DMS79 (cell line): ENCODE data around the gene N4BP3.

Experiments
- DNase-seq: peaks from one replicate; lab custom pipeline; 2025; lab: John Stamatoyannopoulos, UW

Gene N4BP3

DNA sequence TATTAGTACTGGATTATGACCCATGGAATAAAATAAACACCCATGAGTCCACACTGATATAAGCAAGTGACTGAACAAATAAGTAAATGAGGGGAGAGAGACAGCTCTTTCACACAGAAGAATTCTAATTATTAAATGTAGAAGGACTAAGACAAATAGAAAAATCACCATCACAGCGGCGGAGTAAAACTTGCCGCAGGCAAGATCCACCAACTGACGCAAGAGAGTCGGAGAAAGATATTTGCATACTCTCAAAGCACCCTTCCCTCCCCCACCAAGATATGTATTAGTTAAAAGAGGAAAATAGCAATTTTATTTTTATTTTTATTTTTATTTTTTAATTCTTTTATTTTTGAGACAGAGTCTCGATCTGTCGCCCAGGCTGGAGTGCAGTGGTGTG lies 14.6 kb upstream of the N4BP3 start:
- DNase-seq, result no peak

- DNase-seq, result no peak
These were observed 9.7 kb upstream of the N4BP3 start for GRCh38 chr5:178103612-178104011.

DNA sequence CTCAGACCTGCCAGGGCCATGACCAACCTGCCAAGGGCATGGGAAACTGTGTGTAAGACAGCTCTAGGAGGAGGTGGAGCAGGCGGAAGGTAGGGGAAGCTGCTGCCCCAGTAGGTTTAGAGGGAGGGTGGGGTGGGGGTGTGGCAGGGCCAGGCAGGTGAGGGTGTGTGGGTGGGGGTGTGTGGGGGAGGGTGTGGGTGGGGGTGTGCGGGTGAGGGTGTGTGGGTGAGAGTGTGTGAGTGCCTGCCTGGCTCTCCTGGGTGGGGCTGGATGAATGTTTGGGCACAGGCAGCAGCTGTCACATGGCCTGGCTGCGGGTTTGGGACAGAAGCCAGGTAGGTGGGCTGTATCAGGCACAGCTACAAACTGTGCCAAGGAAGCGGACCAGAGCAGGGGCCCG lies 8.8 kb upstream of the N4BP3 start:
- DNase-seq, result no peak

- DNase-seq, result no peak
These were observed 7.2 kb upstream of the N4BP3 start for GRCh38 chr5:178106086-178106485.

- no peak for DNase-seq
These were observed 6.6 kb upstream of the N4BP3 start for GRCh38 chr5:178106556-178107239.

DNA sequence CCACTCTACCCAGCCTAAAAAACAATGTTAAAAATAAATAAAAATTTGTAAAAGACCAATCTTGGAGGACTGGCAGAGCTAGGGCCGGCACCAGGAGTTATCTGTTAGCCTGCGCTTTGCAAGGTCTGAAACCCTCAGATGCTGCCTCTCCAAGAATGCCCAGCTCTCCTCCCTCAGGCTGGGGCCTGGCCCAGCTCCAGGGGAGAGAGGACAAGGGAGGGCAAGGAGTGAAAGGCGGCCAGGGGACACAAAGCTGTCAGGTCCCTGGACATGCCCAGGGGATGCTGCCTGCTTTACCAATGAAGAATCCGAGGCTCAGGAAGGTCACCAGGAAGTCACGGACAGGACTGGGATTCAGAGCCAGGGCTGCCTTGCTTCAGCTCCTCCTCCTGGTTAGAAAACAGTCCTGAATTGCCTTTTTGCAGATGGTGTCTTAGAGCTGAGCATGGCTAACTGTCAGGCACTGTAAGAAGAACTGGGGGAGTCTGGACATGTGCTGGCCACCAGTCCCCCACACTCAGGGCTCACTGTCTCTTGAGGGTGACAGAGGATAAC lies 5.5 kb upstream of the N4BP3 start:
- DNase-seq, result no peak

GRCh38 chr5:178108446-178108845 lies 4.9 kb upstream of the N4BP3 start:
- DNase-seq, result no peak

DNA sequence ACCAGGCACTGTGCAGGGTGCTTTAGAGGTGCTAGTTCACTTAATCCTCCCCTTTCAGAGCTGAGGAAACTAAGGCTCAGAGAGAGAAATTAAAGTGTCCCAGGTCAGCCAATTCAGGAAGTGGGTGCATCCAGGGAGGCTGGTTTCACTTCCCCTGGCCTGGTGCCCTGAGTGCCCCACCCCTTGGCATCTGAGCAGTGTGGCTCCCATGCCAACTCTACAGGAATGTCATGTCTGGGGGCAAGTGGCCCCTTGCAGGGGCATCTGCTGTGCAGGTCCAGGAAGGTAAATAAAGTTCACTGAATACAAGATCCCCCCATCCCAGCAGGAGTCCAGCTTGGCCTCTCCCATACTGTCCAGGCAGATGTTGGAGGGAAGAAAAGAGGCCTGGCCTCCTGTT lies 4.4 kb upstream of the N4BP3 start:
- DNase-seq, result no peak

- no peak for DNase-seq
These were observed 2.8 kb upstream of the N4BP3 start for GRCh38 chr5:178110511-178110910.

- no peak for DNase-seq
These were observed 1.4 kb upstream of the N4BP3 start for GRCh38 chr5:178111925-178112324.

- DNase-seq, result no peak
These were observed 787 bp upstream of the N4BP3 start for GRCh38 chr5:178112545-178112944.

DNA sequence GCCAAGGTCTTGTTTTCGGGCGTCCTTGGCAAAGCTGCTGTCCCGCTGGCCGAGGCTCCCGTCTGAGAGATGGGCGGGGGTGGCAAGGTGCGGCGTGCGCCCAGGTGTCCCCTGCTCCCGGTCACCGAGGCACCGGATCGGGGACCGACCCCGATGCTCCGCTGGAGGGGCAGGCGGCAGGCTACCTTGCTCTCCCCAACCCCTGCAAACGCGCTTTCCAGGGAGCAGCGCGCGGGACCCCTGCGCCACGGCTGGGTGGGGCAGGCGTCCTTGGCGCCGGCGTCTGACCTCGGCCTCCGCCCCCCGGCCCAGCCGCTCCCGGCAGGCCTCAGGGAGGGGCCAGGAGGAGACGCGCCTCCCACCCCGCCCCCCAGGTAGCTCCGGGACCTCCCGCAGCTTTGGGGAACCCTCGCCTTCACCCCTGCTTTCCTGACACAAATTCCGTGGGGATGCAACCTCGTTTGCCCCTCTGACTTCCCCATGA lies 551 bp downstream of the N4BP3 start:
- DNase-seq, result no peak

GRCh38 chr5:178114325-178115135 lies 1.2 kb downstream of the N4BP3 start:
- DNase-seq, result no peak

GRCh38 chr5:178115136-178115813 lies 1.9 kb downstream of the N4BP3 start:
- DNase-seq, result no peak

- DNase-seq, result no peak
These were observed 2.4 kb downstream of the N4BP3 start for GRCh38 chr5:178115814-178116142.

GRCh38 chr5:178116143-178116885 lies 3.0 kb downstream of the N4BP3 start:
- no peak for DNase-seq

DNA sequence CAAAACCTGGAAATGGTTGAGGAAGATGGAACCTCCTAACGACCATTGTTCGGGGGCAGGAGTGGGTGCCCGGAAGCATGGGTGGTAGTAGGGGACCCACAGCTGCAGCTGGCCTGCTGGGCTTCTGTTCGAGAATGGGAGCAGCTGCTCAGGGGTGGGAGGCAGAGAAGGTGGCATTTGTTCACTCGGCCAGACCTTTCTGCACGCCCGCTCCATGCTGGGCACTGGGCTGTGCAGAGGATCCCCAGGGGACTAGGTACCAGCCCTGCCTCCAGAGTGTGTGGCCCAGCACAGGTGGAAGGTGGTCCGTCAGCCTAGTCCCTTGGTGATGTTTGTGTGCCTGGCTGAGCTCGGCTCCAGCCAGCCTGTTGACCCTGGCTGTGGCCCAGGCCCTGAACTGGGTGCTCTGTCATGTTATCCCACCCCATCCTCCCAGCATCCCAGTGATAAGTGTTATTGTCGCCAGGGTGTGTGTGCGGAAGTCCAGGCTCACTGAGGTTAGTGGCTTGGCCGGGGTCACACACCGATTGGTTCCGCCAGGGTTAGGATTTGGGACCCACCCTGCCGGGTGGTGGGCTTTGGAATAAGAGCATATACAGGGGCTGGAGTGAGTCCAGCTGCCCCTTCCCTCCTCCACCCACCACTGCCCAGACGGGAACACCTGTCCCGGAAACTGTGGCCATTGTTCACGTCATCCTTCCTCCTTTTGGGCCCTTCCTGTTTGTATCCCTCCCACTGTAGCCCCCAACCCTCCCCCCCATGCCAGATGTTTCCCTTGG lies 4.8 kb downstream of the N4BP3 start:
- no peak for DNase-seq

DNA sequence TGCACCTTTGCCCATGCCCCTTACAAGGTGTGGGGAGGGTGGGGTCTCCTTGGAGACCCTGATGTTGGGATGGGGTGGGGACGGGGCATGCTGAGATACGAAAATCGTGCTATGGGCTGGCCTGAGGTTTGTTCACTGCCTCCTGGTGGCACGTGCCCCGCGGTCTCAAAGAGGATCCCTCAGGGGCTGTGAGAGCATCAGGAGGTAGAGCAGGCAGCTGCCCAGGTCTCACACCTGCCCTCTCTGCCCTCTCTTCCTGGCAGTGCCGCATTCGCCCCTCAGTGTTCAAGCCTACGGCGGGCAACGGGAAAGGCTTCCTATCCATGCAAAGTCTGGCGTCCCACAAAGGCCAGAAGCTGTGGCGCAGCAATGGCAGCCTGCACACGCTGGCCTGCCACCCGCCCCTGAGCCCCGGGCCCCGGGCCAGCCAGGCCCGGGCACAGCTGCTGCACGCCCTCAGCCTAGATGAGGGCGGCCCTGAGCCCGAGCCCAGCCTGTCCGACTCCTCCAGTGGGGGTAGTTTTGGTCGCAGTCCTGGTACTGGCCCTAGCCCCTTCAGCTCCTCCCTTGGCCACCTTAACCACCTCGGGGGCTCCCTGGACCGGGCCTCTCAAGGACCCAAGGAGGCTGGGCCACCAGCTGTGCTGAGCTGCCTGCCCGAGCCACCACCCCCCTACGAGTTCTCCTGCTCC lies 6.7 kb downstream of the N4BP3 start:
- no peak for DNase-seq

DNA sequence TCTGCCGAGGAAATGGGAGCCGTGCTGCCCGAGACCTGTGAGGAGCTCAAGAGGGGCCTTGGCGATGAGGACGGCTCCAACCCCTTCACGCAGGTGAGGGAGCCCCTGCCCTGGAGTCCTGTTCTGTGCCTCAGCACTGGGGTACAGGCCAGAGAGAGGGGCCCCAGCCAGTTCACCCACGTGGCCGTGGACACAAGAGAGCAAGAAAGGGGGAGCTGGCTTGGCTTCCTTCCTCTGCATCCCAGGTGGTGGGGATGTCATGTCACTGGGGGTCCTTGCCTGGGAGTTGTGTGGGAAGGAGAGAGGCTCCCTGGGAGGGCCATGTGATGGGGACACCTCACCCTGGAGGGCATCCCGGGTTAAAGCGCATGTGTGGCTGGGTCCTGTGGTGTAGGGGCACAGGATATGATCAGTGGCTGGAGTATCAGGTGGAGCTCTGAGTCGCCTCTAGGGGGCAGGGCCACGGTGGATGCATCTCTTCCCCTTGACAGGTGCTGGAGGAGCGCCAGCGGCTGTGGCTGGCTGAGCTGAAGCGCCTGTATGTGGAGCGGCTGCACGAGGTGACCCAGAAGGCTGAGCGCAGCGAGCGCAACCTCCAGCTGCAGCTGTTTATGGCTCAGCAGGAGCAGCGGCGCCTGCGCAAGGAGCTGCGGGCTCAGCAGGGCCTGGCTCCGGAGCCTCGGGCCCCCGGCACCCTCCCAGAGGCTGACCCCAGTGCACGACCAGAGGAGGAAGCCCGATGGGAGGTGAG lies 7.5 kb downstream of the N4BP3 start:
- peak; percentile 60 for DNase-seq
